H9 (cell line): ENCODE results near the gene KCTD2. TPM values are rescaled to one million over a fixed set of nuclear protein-coding genes. Genes with fewer than 3 reads are reported as not detected.
A peak's percentile ranks its signal among the peaks of the same experiment; 100 is the strongest.

Experiments
- DNase-seq: peaks from one replicate; pipeline ENCODE4 v3.0.0-alpha.2; 2017
- H2AFZ ChIP-seq: one replicate; pipeline ENCODE4 v1.6.1; 2013; ENCODE audit warnings: mild to moderate bottlenecking, low read length, control low read depth, moderate library complexity
- H2AK5ac ChIP-seq: 2 replicates; pipeline ENCODE4 v1.6.1; 2013; ENCODE audit warnings: low read length, control low read depth, mixed read lengths; ENCODE audit not compliant: insufficient read length
- H2BK120ac ChIP-seq: one replicate; pipeline ENCODE4 v1.6.1; 2013; ENCODE audit warnings: low read depth, mild to moderate bottlenecking, low read length, control low read depth, inconsistent platforms; ENCODE audit not compliant: poor library complexity, severe bottlenecking
- H2BK12ac ChIP-seq: 2 replicates; pipeline ENCODE4 v1.6.1; 2013; ENCODE audit warnings: low read length, control low read depth, mixed read lengths, low read depth; ENCODE audit not compliant: insufficient read length
- H2BK15ac ChIP-seq: 2 replicates; pipeline ENCODE4 v1.6.1; 2013; ENCODE audit warnings: low read depth, low read length, control low read depth
- H2BK20ac ChIP-seq: one replicate; pipeline ENCODE4 v1.6.1; 2013; ENCODE audit warnings: low read depth, mild to moderate bottlenecking, low read length, control low read depth, inconsistent platforms; ENCODE audit not compliant: poor library complexity, severe bottlenecking
- H2BK5ac ChIP-seq: 2 replicates; pipeline ENCODE4 v1.6.1; 2013; ENCODE audit warnings: low read length, control low read depth, mixed read lengths; ENCODE audit not compliant: insufficient read length
- H3K14ac ChIP-seq: 2 replicates; pipeline ENCODE4 v1.6.1; 2013; ENCODE audit warnings: low read length, control low read depth; ENCODE audit not compliant: insufficient read depth
- H3K18ac ChIP-seq: 2 replicates; pipeline ENCODE4 v1.6.1; 2013; ENCODE audit warnings: low read depth, mild to moderate bottlenecking, mixed read lengths, low read length, control low read depth; ENCODE audit not compliant: insufficient read length
- H3K23ac ChIP-seq: 2 replicates; pipeline ENCODE4 v1.6.1; 2013; ENCODE audit warnings: low read length, control low read depth, mixed read lengths, low read depth; ENCODE audit not compliant: insufficient read length
- H3K23me2 ChIP-seq: 2 replicates; pipeline ENCODE4 v1.6.1; 2013; ENCODE audit warnings: low read depth, mild to moderate bottlenecking, mixed read lengths, low read length, control low read depth; ENCODE audit not compliant: insufficient read length, poor library complexity, severe bottlenecking
- H3K27ac ChIP-seq: 2 replicates; pipeline ENCODE4 v1.5.1; 2013; ENCODE audit warnings: low read length, control low read depth, mixed read lengths, low read depth; ENCODE audit not compliant: insufficient read length
- H3K27me3 ChIP-seq: 2 replicates; pipeline ENCODE4 v1.6.1; 2013; ENCODE audit warnings: low read length, control low read depth, inconsistent platforms; ENCODE audit not compliant: insufficient read depth
- H3K4ac ChIP-seq: 2 replicates; pipeline ENCODE4 v1.6.1; 2013; ENCODE audit warnings: low read depth, mild to moderate bottlenecking, control low read depth, inconsistent platforms, low read length, moderate library complexity
- H3K4me1 ChIP-seq: 2 replicates; pipeline ENCODE4 v1.6.1; 2013; ENCODE audit warnings: low read length, control low read depth, inconsistent platforms; ENCODE audit not compliant: insufficient read depth
- H3K4me2 ChIP-seq: 2 replicates; pipeline ENCODE4 v1.6.1; 2013; ENCODE audit warnings: low read length, control low read depth, mixed read lengths; ENCODE audit not compliant: insufficient read length, insufficient read depth
- H3K56ac ChIP-seq: 2 replicates; pipeline ENCODE4 v1.6.1; 2013; ENCODE audit warnings: low read depth, mild to moderate bottlenecking, mixed read lengths, low read length, control low read depth; ENCODE audit not compliant: insufficient read length
- H3K79me1 ChIP-seq: 2 replicates; pipeline ENCODE4 v1.6.1; 2013; ENCODE audit warnings: low read depth, mild to moderate bottlenecking, moderate library complexity, low read length, control low read depth, inconsistent platforms; ENCODE audit not compliant: insufficient read depth, poor library complexity, severe bottlenecking
- H3K79me2 ChIP-seq: 2 replicates; pipeline ENCODE4 v1.6.1; 2013; ENCODE audit warnings: low read length, control low read depth, inconsistent platforms; ENCODE audit not compliant: insufficient read depth
- H3K9ac ChIP-seq: 2 replicates; pipeline ENCODE4 v1.6.1; 2013; ENCODE audit warnings: low read length, control low read depth, mixed read lengths; ENCODE audit not compliant: insufficient read length; ENCODE audit errors: extremely low read depth
- H3K9me3 ChIP-seq: one replicate; pipeline ENCODE4 v1.6.1; 2013; ENCODE audit warnings: low read depth, low read length, inconsistent platforms; ENCODE audit not compliant: control insufficient read depth
- H3T11ph ChIP-seq: one replicate; pipeline ENCODE4 v1.6.1; 2013; ENCODE audit warnings: mild to moderate bottlenecking, low read length, control low read depth, inconsistent platforms
- H4K20me1 ChIP-seq: one replicate; pipeline ENCODE4 v1.6.1; 2013; ENCODE audit not compliant: control insufficient read depth, insufficient read length, insufficient read depth
- H4K5ac ChIP-seq: 2 replicates; pipeline ENCODE4 v1.6.1; 2013; ENCODE audit warnings: low read depth, mild to moderate bottlenecking, mixed read lengths, low read length, control low read depth; ENCODE audit not compliant: insufficient read length
- H4K8ac ChIP-seq: replicated peaks from 2 replicates; pipeline ENCODE4 v1.6.1; 2013; ENCODE audit warnings: low read length, control low read depth, mixed read lengths, low read depth; ENCODE audit not compliant: insufficient read length
- H4K91ac ChIP-seq: 2 replicates; pipeline ENCODE4 v1.6.1; 2013; ENCODE audit warnings: low read depth, mild to moderate bottlenecking, moderate library complexity, mixed read lengths, low read length, control low read depth; ENCODE audit not compliant: insufficient read length
- H3K27ac Mint-ChIP-seq, 3 experiments: 2 replicates in 2 of 3; 3 replicates in 1 of 3; pipeline ENCODE4 v1.8.0; 2020 to 2021; ENCODE audit warnings: mixed read lengths in 3 of 3, mild to moderate bottlenecking in 1 of 3, moderate library complexity in 1 of 3
- H3K27me3 Mint-ChIP-seq: 2 replicates; pipeline ENCODE4 v1.8.0; 2021; ENCODE audit warnings: low read depth, mild to moderate bottlenecking, moderate library complexity, mixed read lengths
- H3K36me3 Mint-ChIP-seq, 3 experiments: 2 replicates in 2 of 3; 3 replicates in 1 of 3; pipeline ENCODE4 v1.8.0; 2020 to 2021; ENCODE audit warnings: low read depth in 3 of 3, mixed read lengths in 3 of 3; ENCODE audit not compliant: insufficient read depth in 1 of 3
- H3K4me1 Mint-ChIP-seq, 2 experiments: 2 replicates each; pipeline ENCODE4 v1.8.0; 2020; ENCODE audit warnings: mixed read lengths in 2 of 2
- H3K4me3 Mint-ChIP-seq, 2 experiments: 2 replicates in 1 of 2; 3 replicates in 1 of 2; pipeline ENCODE4 v1.8.0; 2020 to 2021; ENCODE audit warnings: mild to moderate bottlenecking in 2 of 2, mixed read lengths in 2 of 2, moderate library complexity in 1 of 2
- H3K9me3 Mint-ChIP-seq, 2 experiments: 2 replicates in 1 of 2; 3 replicates in 1 of 2; pipeline ENCODE4 v1.8.0; 2020; ENCODE audit warnings: mild to moderate bottlenecking in 2 of 2, mixed read lengths in 2 of 2, moderate library complexity in 1 of 2
- WGBS: extraction: QIAGEN DNeasy Blood & Tissue Kit; methylation state at CpG from one replicate; pipeline ENCODE4 v1.1.7; 2013; ENCODE audit warnings: missing lambda C conversion rate, low lambda C conversion rate, mixed read lengths; ENCODE audit not compliant: insufficient read length; ENCODE audit errors: extremely low coverage; 5-methylcytosine and 5-hydroxymethylcytosine counted together
- total RNA-seq: library from RNA; stranded (reverse); gene quantifications from 2 replicates; pipeline ENCODE4 v1.2.1, GENCODE V29; 2021
- TF ChIP-seq, protein P1 (sequence below): fragments of 200-600 bp; sonication (generic); conservative IDR thresholded peaks from 3 replicates; pipeline ENCODE4 v1.8.0; 2021; ENCODE audit warnings: antibody characterized with exemption, mild to moderate bottlenecking

The KCTD2 gene
- total RNA-seq, 1 experiment from 2014 or later: 40.1 TPM

DNA sequence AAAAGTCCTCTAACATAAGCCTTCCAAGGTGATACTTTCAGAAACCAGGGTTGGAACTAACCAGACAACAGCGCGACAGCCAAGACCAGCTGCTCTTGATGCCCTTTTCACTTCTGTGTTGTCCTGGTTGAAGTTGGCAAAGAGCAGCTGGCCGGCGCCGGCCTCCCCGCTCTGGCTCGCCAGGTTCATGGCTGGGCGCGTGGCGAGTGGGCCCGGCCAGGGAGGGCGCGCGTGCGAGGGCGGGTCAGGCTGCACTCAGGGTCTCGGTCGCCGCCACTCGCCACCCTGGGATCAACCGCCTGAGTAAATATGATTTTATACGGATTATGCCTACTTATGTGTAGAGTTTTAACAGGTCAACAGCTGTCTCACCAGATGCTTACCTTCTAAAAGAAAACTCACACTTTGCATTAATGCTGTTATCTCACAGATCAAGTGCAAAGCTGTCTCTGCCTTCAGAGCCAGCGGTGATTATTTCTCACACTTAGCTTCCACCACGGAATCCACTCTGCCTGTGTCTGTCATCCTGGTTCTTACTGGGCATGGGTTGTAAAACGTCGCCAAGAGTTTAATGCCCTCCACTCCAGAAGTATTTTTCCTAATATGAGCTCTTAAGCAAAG lies 13.5 kb downstream of the KCTD2 start:
- Histone ChIP-seq H3K4ac (no peak overlapping the region), H2BK12ac (no peak overlapping the region), H4K91ac (no peak overlapping the region), H2BK5ac (no peak overlapping the region), H3K27ac (no peak overlapping the region), H2BK20ac (no peak overlapping the region), H3K27me3 (no peaks in the 10 kb centered on the region), H3K14ac (no peak overlapping the region), H3K79me2 (no peaks in the 10 kb centered on the region; the same call in 1 of the 2 replicates), H4K20me1 (no peaks in the 10 kb centered on the region), H3K18ac (no peak overlapping the region), H3K9me3 (no peaks in the 10 kb centered on the region), H2BK15ac (no peak overlapping the region), H2AK5ac (no peak overlapping the region), H4K5ac (no peak overlapping the region), H3K9ac (no peak overlapping the region), H3T11ph (no peak overlapping the region), H2BK120ac (no peak overlapping the region), H3K56ac (no peak overlapping the region), H4K8ac (no peak overlapping the region), H3K23me2 (no peaks in the 10 kb centered on the region), H2AFZ (no peak overlapping the region), H3K79me1 (no peaks in the 10 kb centered on the region), H3K4me1 (no peaks in the 10 kb centered on the region), H3K4me2 (no peak overlapping the region), H3K23ac (no peak overlapping the region)
- no CpG with 5 or more reads among the region's 26 CpGs for WGBS
- DNase-seq: no peak
- Mint-ChIP-seq H3K27ac (peak overlapping the region in 1 of 3 experiments; percentile 43; a peak in 2 of 7 replicates), H3K4me1 (peaks cover 0 to 4% of the 10 kb centered on the region in 2 experiments; a peak in 1 of 4 replicates), H3K27me3 (no peaks in the 10 kb centered on the region; the same call in none of the 2 replicates), H3K9me3 (no peaks in the 10 kb centered on the region), H3K4me3 (no peak overlapping the region), H3K36me3 (peaks cover 43 to 75% (median 74%) of the 10 kb centered on the region in 3 experiments)
- TF ChIP-seq, protein P1, sequence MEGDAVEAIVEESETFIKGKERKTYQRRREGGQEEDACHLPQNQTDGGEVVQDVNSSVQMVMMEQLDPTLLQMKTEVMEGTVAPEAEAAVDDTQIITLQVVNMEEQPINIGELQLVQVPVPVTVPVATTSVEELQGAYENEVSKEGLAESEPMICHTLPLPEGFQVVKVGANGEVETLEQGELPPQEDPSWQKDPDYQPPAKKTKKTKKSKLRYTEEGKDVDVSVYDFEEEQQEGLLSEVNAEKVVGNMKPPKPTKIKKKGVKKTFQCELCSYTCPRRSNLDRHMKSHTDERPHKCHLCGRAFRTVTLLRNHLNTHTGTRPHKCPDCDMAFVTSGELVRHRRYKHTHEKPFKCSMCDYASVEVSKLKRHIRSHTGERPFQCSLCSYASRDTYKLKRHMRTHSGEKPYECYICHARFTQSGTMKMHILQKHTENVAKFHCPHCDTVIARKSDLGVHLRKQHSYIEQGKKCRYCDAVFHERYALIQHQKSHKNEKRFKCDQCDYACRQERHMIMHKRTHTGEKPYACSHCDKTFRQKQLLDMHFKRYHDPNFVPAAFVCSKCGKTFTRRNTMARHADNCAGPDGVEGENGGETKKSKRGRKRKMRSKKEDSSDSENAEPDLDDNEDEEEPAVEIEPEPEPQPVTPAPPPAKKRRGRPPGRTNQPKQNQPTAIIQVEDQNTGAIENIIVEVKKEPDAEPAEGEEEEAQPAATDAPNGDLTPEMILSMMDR: no peak
